Measurements from ENCODE around the gene MAST4. TPM values are rescaled to one million over a fixed set of nuclear protein-coding genes. Genes with fewer than 3 reads are reported as not detected.

Gene MAST4
- total RNA-seq, 4 donors from 2014 or later, result 8.2 to 203 (median 35.5) TPM

- intact Hi-C loops (cut with DNase I; ENCODE audit: low total_unique reads), result no loop called here
- no peaks in the 10 kb centered on the region for H3K27me3 ChIP-seq
- no peaks in the 10 kb centered on the region for H3K9me3 ChIP-seq
- H3K4me3 ChIP-seq, result no peak overlapping the region
- no peak overlapping the region for H3K27ac ChIP-seq
- DNase-seq, result no peak
- H3K4me1 ChIP-seq, result no peaks in the 10 kb centered on the region
- H3K36me3 ChIP-seq, result no peaks in the 10 kb centered on the region
- TF ChIP-seq POLR2A (IDR thresholded peaks at IDR 0.05), result no peak
- TF ChIP-seq, protein P1, sequence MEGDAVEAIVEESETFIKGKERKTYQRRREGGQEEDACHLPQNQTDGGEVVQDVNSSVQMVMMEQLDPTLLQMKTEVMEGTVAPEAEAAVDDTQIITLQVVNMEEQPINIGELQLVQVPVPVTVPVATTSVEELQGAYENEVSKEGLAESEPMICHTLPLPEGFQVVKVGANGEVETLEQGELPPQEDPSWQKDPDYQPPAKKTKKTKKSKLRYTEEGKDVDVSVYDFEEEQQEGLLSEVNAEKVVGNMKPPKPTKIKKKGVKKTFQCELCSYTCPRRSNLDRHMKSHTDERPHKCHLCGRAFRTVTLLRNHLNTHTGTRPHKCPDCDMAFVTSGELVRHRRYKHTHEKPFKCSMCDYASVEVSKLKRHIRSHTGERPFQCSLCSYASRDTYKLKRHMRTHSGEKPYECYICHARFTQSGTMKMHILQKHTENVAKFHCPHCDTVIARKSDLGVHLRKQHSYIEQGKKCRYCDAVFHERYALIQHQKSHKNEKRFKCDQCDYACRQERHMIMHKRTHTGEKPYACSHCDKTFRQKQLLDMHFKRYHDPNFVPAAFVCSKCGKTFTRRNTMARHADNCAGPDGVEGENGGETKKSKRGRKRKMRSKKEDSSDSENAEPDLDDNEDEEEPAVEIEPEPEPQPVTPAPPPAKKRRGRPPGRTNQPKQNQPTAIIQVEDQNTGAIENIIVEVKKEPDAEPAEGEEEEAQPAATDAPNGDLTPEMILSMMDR (IDR thresholded peaks at IDR 0.05), result no peak
Observed at GRCh38 chr5:66629446-66629845, 33.3 kb downstream of the MAST4 start.

DNA sequence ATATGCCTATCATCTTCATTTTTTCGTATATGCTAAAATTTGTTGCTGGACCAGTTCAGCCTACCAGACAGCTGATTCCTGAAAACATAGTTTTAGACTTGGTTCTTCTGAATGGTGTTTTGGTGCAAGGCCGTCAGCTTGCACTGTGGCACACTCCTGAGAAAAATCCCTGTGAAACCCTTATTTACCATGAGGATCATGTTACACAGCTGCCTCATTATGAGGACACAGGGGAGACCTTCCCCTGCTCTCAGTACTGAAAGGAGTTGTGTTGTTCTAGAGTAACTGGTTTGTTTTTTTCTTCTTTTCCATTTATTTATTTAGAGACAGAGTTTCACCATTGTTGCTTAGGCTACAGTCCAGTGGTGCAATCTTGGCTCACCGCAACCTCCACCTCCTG is 37.6 kb downstream of the MAST4 start:
- no peak for DNase-seq
- no peaks in the 10 kb centered on the region for H3K9me3 ChIP-seq
- H3K4me3 ChIP-seq, result no peak overlapping the region
- H3K36me3 ChIP-seq, result no peaks in the 10 kb centered on the region
- TF ChIP-seq, protein P1 (IDR thresholded peaks at IDR 0.05), result no peak
- no peak for TF ChIP-seq POLR2A (IDR thresholded peaks at IDR 0.05)
- intact Hi-C loops (cut with DNase I; ENCODE audit: low total_unique reads), result no loop called here
- no peaks in the 10 kb centered on the region for H3K4me1 ChIP-seq
- H3K27ac ChIP-seq, result no peak overlapping the region
- no peaks in the 10 kb centered on the region for H3K27me3 ChIP-seq

DNA sequence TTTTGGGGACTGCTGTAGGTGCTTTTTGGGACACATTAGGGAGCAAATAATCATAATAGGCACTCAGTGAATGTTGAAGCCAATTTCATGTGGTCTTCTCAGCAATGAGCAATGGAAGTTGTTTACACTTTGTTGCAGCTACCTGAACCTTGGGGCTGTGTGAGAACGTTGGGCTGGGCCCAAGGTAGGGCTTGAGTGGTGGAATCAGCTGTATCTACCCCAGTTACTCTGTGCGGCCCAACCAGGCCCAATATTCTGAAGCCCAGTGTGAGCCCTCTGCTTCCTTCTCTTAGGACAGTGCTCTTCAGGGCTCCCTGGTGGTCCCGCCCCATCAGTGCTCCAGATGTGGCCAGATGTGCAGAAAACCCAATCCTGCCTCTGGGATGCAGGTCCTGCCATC is 38.4 kb downstream of the MAST4 start:
- Histone ChIP-seq H3K27me3 (no peaks in the 10 kb centered on the region), H3K36me3 (no peaks in the 10 kb centered on the region), H3K9me3 (no peaks in the 10 kb centered on the region), H3K4me3 (no peak overlapping the region), H3K4me1 (no peaks in the 10 kb centered on the region), H3K27ac (no peak overlapping the region)
- no peak for DNase-seq
- TF ChIP-seq, protein P1 (IDR thresholded peaks at IDR 0.05), result no peak
- TF ChIP-seq POLR2A (IDR thresholded peaks at IDR 0.05), result no peak
- intact Hi-C loops (cut with DNase I; ENCODE audit: low total_unique reads), result no loop called here

DNA sequence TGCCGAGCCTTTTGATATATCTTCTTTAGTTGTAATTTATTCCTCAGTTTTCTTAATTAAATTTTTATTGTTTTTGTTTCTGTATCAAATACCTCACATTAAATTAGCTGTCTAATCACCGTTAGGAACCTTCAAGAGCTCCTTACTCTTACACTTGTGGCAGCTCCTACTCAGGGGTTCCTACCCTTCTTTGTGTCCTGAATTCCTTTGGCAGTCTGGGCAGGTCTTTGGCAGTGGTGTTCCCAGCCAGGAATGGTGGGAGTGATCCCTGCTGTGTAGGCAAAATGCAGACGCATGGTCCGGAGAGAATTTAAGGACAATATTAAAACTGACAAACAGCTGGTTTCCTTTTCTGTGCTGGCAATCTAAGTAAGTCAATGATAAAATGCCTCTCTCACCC is 41.8 kb downstream of the MAST4 start:
- H3K36me3 ChIP-seq, result no peaks in the 10 kb centered on the region
- H3K4me1 ChIP-seq, result no peaks in the 10 kb centered on the region
- no peak overlapping the region for H3K27ac ChIP-seq
- DNase-seq, result no peak
- TF ChIP-seq, protein P1 (IDR thresholded peaks at IDR 0.05), result no peak
- no peak for TF ChIP-seq POLR2A (IDR thresholded peaks at IDR 0.05)
- H3K9me3 ChIP-seq, result no peaks in the 10 kb centered on the region
- intact Hi-C loops (cut with DNase I; ENCODE audit: low total_unique reads), result no loop called here
- H3K4me3 ChIP-seq, result no peak overlapping the region
- no peaks in the 10 kb centered on the region for H3K27me3 ChIP-seq

- Histone ChIP-seq H3K36me3 (no peaks in the 10 kb centered on the region), H3K27ac (no peak overlapping the region), H3K9me3 (no peaks in the 10 kb centered on the region), H3K27me3 (no peaks in the 10 kb centered on the region), H3K4me3 (no peak overlapping the region), H3K4me1 (no peaks in the 10 kb centered on the region)
- no peak for DNase-seq
- TF ChIP-seq, protein P1 (IDR thresholded peaks at IDR 0.05), result no peak
- TF ChIP-seq POLR2A (IDR thresholded peaks at IDR 0.05), result no peak
- intact Hi-C loops (cut with DNase I; ENCODE audit: low total_unique reads), result no loop called here
Observed at GRCh38 chr5:66639037-66639436, 42.8 kb downstream of the MAST4 start.

Measured in uterus (tissue), 4 donors.